Ishikawa (cell line): ENCODE results near the gene NFU1.

Experiments used
- CEBPB ChIP-seq: IDR thresholded peaks from 2 replicates; pipeline ENCODE4 v1.6.1; 2012
- CREB1 ChIP-seq: IDR thresholded peaks from 2 replicates; pipeline ENCODE4 v1.6.1; 2012; ENCODE audit warnings: low read depth
- EGR1 ChIP-seq: IDR thresholded peaks from 2 replicates; pipeline ENCODE4 v1.6.1; 2012
- EP300 ChIP-seq: IDR thresholded peaks from 2 replicates; pipeline ENCODE4 v1.6.1; 2012; ENCODE audit warnings: borderline replicate concordance
- FOXM1 ChIP-seq: IDR thresholded peaks from 2 replicates; pipeline ENCODE4 v1.6.1; 2012; ENCODE audit warnings: low read depth, borderline replicate concordance
- MAX ChIP-seq: IDR thresholded peaks from 2 replicates; pipeline ENCODE4 v1.6.1; 2012
- NFIC ChIP-seq: IDR thresholded peaks from 2 replicates; pipeline ENCODE4 v1.6.1; 2012
- RAD21 ChIP-seq: IDR thresholded peaks from 2 replicates; pipeline ENCODE4 v1.6.1; 2012; ENCODE audit warnings: low read depth
- REST ChIP-seq: IDR thresholded peaks from 2 replicates; pipeline ENCODE4 v1.6.1; 2012; ENCODE audit warnings: low read depth, mild to moderate bottlenecking
- TAF1 ChIP-seq: IDR thresholded peaks from 2 replicates; pipeline ENCODE4 v1.6.1; 2012; ENCODE audit warnings: low read depth, mild to moderate bottlenecking
- TCF12 ChIP-seq: IDR thresholded peaks from 2 replicates; pipeline ENCODE4 v1.6.1; 2012; ENCODE audit warnings: low read depth
- TEAD4 ChIP-seq: IDR thresholded peaks from 2 replicates; pipeline ENCODE4 v1.6.1; 2012
- USF1 ChIP-seq: IDR thresholded peaks from 2 replicates; pipeline ENCODE4 v1.6.1; 2012
- YY1 ChIP-seq: IDR thresholded peaks from 2 replicates; pipeline ENCODE4 v1.6.1; 2012; ENCODE audit warnings: low read depth
- ZBTB7A ChIP-seq: IDR thresholded peaks from 2 replicates; pipeline ENCODE4 v1.6.1; 2012; ENCODE audit warnings: low read depth

The NFU1 gene

GRCh38 chr2:69405306-69405705 lies 31.9 kb downstream of the NFU1 start:
- TF ChIP-seq REST (no peak), EGR1 (no peak), MAX (no peak), TEAD4 (no peak), CREB1 (no peak), YY1 (no peak), NFIC (no peak), TAF1 (no peak), ZBTB7A (no peak), EP300 (no peak), FOXM1 (no peak), RAD21 (no peak), TCF12 (no peak), CEBPB (no peak), USF1 (no peak)

GRCh38 chr2:69400121-69400520 lies 37.1 kb downstream of the NFU1 start:
- TF ChIP-seq USF1 (no peak), YY1 (no peak), ZBTB7A (no peak), CEBPB (no peak), EGR1 (no peak), REST (no peak)

- TF ChIP-seq USF1 (no peak), FOXM1 (no peak), RAD21 (no peak), TCF12 (no peak), REST (no peak)
Observed at GRCh38 chr2:69397234-69397633, 40.0 kb downstream of the NFU1 start.

- TF ChIP-seq RAD21 (no peak), CREB1 (no peak), FOXM1 (no peak), TEAD4 (no peak), USF1 (no peak), YY1 (no peak), TCF12 (no peak), ZBTB7A (no peak), MAX (no peak), REST (no peak), EP300 (no peak), TAF1 (no peak), EGR1 (no peak), CEBPB (no peak), NFIC (no peak)
Observed at GRCh38 chr2:69395866-69396265, 41.4 kb downstream of the NFU1 start.
